D341Med (cell line): ENCODE results near the gene TSPAN7.

Source experiments
- DNase-seq: peaks from one replicate; pipeline ENCODE4 v3.0.0; 2012; ENCODE audit warnings: low spot score

Gene TSPAN7

GRCh38 chrX:38561126-38561868 lies at the start of gene TSPAN7:
Gene TSPAN7 (plus strand): TSS chrX:38561542. CDS start chrX:38561547, 5 bp downstream.
- DNase-seq = peak; percentile 93

- no peak for DNase-seq
These were observed 48.1 kb upstream of the TSPAN7 start for GRCh38 chrX:38513112-38513742.

DNA sequence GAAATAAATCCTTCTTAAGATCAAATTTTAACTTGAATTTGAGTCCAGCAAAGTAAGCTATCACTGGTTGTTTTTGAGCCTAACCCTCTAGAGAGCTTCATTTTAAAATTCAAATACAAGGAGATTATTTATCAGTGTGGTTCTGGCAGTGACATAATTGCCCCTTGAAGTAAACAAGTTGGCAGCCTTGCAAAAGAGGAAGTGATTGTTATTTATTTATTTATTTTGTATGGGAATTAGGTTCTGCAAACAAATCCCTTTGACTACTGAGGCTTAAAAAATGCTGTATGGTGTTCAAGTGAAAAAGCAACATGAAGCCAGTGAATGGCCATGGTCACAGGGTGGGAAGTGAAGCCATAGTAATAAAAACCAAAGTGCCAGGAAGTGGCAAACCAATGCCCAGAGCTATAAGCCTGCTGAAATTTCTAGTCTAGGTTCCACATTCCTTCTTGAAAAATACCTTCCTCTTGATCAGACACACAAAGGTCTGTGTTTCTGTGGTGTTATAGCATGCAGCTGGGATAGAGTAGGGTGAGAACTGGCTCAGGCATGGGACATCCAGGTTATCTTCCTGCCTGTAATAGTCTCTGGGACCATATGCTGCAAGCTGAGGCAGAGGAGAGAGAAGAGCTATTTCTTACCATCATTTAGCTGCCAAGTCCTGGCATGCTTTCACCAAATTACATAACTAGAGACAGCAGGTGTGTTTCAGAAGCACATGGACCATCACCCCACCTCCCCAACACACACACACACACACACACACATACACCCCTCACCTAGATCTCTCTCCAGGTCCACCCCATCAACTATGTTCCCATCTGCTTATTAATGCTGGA lies 47.1 kb upstream of the TSPAN7 start:
- no peak for DNase-seq

- no peak for DNase-seq
These were observed 46.1 kb upstream of the TSPAN7 start for GRCh38 chrX:38515291-38515690.

- no peak for DNase-seq
These were observed 45.1 kb upstream of the TSPAN7 start for GRCh38 chrX:38516196-38516774.

DNA sequence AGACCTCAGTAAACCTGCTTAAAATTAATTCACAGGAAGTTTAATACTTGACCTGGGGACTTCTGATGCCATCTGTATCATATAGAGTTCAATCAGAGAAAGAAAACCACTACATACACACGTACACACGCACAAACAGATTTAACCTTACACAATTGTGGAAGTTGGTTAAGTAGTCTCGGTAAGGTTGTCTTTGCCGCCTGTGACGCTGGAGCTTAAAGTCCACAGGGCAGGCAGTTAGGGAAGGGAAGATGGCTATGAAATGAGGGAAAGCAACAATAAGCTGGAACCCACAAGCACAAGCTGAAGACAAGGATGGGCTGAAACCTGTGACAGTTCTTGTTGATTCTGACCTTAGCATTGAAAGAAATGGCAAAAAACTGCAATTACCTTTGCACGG lies 41.7 kb upstream of the TSPAN7 start:
- DNase-seq = no peak

DNA sequence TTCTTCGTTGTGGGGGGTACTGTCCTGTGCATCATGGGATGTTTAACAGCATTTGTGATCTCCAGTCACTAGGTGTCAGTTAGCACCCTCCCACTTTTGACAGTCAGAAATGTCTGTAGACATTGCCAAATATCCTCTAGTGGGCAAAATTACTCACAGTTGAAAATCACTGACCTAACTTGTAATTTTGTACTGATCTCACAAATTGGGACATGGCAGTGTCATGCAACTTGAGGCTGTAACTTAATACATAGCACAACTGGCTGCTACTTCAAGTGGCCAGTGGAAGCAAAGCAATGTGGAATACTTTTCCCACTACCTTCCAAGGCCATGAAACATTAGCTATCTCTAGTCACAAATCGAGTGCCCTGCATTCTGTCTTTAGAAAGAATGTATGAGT lies 23.2 kb upstream of the TSPAN7 start:
- DNase-seq = no peak

DNA sequence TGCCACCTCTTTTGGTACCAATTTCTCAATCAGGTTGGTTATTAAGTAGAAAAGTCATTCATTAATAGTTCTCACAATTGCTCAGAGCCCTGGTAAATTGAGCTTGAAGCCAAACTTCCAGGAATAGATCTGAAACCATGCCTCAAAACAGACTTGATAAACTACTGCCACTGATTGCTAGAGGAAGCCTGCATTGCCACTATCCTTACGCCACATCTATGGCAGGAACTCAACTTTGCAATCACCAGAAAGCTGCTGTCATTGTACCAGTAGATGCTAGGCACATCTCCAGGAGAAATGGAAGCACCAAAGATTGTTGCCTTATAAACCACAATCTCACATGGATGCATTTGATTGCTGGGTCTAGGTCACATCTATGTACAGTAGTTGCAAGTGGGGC lies 21.6 kb upstream of the TSPAN7 start:
- no peak for DNase-seq

DNA sequence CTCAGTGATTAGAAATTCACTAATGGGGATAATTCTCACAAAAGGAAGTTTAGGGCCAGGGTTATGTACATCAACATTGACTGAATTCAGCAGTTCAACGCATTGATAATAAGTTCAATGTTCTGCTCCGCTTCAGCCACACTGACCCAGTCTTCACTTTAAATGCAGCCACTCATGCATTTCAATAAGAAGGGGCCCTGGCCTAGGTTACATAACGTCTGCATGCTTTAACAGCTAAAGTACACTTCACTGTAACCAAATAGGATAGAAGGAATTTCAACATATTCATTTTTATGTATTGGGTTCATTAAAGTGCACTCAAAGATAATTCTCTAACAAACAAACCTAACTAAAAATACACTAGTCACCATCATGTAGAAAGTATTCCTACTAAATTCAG lies 12.8 kb upstream of the TSPAN7 start:
- no peak for DNase-seq

DNA sequence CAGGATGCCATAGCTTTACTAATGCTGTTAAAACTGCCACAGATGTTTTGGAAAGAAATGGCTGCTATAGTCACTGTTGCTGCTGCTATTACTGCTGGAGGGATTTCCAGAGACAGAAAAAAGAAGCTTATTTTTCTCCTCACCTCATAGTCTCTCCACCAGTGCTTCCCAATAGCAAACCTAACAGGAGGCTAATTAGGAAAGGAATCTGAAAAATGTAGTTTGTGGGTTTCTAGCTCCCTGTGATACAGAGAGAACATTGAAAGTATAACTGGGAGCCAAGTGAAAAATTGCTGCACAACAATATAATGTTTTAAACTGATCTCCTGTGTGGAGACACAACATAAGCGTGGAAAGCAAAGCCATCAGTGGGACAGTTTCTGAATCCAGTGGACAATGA lies 8.6 kb upstream of the TSPAN7 start:
- no peak for DNase-seq

DNA sequence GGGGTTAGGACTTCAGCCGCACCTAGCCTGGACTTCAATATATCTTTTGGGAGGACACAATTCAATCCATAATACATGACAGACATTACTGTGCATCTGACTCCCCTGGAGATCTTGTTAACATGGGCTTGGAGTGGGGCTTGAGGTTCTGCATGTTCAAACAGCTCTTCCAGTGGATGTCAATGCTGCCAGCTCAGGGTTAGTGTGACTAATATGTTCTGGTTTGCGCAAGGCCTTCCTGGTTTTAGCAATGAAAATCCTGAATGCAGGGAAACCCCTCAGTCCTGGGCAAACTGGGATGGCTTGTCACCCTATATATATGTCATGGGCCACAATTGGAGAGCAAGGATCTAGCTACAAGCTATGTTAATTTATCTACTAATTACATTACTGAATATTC lies 2.7 kb upstream of the TSPAN7 start:
- DNase-seq = no peak

DNA sequence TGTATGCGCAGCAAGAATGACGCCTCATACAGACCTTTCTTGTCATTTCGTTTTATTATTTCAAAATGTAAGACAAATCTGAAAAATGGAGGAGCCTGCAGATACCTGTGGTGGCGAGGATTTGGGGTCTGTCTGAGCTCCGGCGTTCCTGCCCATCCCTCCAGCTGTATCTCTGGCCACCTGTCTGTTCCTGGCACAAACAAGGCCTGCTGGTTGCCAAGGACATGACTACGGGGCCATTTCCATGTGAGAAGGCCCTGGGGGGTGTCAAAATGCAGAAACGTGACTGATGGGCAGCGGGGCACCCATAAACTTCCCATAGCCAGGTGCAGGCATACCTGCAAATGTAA lies 591 bp upstream of the TSPAN7 start:
- DNase-seq = no peak

GRCh38 chrX:38561951-38562719 lies 793 bp downstream of the TSPAN7 start:
- DNase-seq = peak; percentile 65

DNA sequence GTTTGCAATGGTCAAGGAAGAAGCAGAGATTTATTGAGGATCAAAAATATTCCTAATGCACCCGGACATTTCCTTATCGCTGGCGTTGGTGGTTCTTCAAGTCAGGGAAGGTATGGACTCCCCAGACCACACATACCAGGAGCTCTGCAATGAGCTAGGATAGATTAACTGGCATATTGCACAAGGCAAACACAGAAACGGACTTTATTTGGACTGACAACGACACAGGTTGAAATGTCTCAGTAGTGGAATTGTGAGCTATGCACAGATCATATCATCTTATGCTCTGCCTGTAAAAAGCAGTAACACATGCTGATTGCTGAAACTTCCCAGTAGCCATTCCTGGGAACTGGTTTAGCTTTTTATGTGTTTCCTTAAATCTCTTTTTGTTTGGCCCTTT lies 1.7 kb downstream of the TSPAN7 start:
- DNase-seq = no peak

DNA sequence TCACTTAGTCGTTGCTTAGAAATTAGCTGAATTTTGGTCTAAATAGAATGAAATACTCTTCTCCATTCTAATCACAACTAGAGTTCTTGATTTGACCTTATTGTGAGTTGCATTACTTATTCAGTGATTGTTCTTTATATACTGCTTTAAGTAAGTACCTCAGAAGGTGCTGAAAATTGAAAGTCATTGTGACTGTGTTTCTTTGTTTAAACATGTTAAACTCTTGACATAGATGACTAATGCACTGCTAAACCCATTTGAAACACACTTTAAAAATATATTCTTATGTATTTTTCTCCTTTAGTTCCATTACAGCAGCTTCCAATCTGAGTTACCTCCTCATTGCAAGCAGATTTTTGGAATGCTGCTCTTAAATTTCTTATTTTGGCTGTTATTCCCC lies 9.1 kb downstream of the TSPAN7 start:
- no peak for DNase-seq

GRCh38 chrX:38571058-38571457 lies 9.7 kb downstream of the TSPAN7 start:
- no peak for DNase-seq

GRCh38 chrX:38574858-38575257 lies 13.5 kb downstream of the TSPAN7 start:
- no peak for DNase-seq

DNA sequence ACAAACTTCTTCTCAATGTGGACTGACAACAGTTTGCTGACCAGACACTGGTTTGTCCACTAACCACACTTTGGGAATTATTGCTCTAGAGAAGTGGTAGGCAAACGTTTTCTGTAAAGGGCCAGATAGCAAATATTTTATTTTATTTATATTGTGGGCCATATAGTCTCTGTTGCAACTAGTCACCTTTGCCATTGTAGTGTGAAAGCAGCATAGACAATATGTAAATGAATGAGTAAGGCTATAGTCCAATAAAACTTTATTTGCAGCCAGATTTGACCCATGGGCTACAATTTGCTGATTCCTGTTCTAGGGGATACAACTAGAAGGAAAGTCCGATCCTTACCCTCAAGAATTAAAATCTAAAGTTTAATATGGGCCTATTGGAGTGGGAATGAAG lies 14.5 kb downstream of the TSPAN7 start:
- DNase-seq = no peak

DNA sequence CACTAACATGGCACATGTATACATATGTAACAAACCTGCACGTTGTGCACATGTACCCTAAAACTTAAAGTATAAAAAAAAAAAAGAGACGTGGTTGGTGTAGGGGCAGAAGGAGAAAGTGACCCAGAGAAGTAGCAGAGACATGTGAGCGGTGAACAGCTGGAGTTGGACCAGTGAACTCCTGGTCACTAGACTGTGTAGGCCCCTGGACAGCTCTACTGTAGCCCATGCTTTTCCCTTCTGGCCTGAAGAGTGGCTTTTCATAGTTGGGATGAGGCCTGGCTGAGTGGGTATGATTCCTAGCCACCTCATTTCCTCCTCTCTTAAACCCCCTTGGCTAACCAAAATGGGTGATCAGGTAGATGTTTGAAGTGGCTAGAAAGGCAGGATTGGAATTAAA lies 16.4 kb downstream of the TSPAN7 start:
- no peak for DNase-seq

- DNase-seq = peak; percentile 21
These were observed 16.8 kb downstream of the TSPAN7 start for GRCh38 chrX:38578167-38578566.

DNA sequence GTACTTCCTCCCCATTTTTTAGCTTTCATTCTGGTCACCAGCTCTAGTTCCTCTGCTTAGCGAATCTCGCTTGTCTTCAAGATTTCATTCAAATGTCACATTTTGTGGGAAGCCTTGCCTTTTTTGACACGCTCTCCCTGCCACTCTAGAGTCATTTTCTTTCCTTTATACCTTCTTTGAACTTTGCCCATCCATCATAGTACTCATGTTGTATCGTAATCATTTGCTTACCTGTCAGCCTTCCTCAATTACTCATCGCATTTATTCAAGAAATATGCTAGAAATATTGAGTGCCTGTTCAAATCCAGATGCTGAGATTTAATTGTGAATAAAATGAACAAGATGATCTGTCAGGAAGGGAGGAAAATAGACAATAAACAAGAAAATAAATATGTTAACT lies 21.8 kb downstream of the TSPAN7 start:
- no peak for DNase-seq

DNA sequence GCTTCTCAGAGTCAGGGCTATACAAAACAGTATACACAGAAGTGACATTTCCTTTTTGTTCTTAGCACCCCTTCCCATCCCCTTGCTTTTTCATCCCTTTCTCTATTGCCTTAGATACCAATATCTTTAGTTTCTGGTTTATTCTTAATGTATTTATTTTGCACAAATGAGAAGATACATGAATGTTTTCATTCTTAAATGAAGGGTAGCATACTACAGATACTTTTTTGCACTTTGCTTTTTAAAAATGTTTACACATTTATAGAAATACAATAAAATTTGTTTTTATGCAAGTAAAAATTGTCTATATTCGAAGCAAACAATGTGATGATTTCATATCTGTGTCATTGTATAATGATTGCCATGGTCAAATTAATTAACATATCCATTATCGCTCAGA lies 33.1 kb downstream of the TSPAN7 start:
- DNase-seq = no peak
